H9 (cell line): Measurements from ENCODE around the gene ADCY4. TPM values are rescaled to one million over a fixed set of nuclear protein-coding genes. Genes with fewer than 3 reads are reported as not detected.

ENCODE experiments used
- DNase-seq: peaks from one replicate; pipeline ENCODE4 v3.0.0-alpha.2; 2017
- H2AFZ ChIP-seq: one replicate; pipeline ENCODE4 v1.6.1; 2013; ENCODE audit warnings: mild to moderate bottlenecking, low read length, control low read depth, moderate library complexity
- H2AK5ac ChIP-seq: 2 replicates; pipeline ENCODE4 v1.6.1; 2013; ENCODE audit warnings: low read length, control low read depth, mixed read lengths; ENCODE audit not compliant: insufficient read length
- H2BK120ac ChIP-seq: one replicate; pipeline ENCODE4 v1.6.1; 2013; ENCODE audit warnings: low read depth, mild to moderate bottlenecking, low read length, control low read depth, inconsistent platforms; ENCODE audit not compliant: poor library complexity, severe bottlenecking
- H2BK12ac ChIP-seq: 2 replicates; pipeline ENCODE4 v1.6.1; 2013; ENCODE audit warnings: low read length, control low read depth, mixed read lengths, low read depth; ENCODE audit not compliant: insufficient read length
- H2BK15ac ChIP-seq: 2 replicates; pipeline ENCODE4 v1.6.1; 2013; ENCODE audit warnings: low read depth, low read length, control low read depth
- H2BK20ac ChIP-seq: one replicate; pipeline ENCODE4 v1.6.1; 2013; ENCODE audit warnings: low read depth, mild to moderate bottlenecking, low read length, control low read depth, inconsistent platforms; ENCODE audit not compliant: poor library complexity, severe bottlenecking
- H2BK5ac ChIP-seq: 2 replicates; pipeline ENCODE4 v1.6.1; 2013; ENCODE audit warnings: low read length, control low read depth, mixed read lengths; ENCODE audit not compliant: insufficient read length
- H3K14ac ChIP-seq: 2 replicates; pipeline ENCODE4 v1.6.1; 2013; ENCODE audit warnings: low read length, control low read depth; ENCODE audit not compliant: insufficient read depth
- H3K18ac ChIP-seq: 2 replicates; pipeline ENCODE4 v1.6.1; 2013; ENCODE audit warnings: low read depth, mild to moderate bottlenecking, mixed read lengths, low read length, control low read depth; ENCODE audit not compliant: insufficient read length
- H3K23ac ChIP-seq: 2 replicates; pipeline ENCODE4 v1.6.1; 2013; ENCODE audit warnings: low read length, control low read depth, mixed read lengths, low read depth; ENCODE audit not compliant: insufficient read length
- H3K23me2 ChIP-seq: 2 replicates; pipeline ENCODE4 v1.6.1; 2013; ENCODE audit warnings: low read depth, mild to moderate bottlenecking, mixed read lengths, low read length, control low read depth; ENCODE audit not compliant: insufficient read length, poor library complexity, severe bottlenecking
- H3K27ac ChIP-seq: 2 replicates; pipeline ENCODE4 v1.5.1; 2013; ENCODE audit warnings: low read length, control low read depth, mixed read lengths, low read depth; ENCODE audit not compliant: insufficient read length
- H3K27me3 ChIP-seq: 2 replicates; pipeline ENCODE4 v1.6.1; 2013; ENCODE audit warnings: low read length, control low read depth, inconsistent platforms; ENCODE audit not compliant: insufficient read depth
- H3K4ac ChIP-seq: 2 replicates; pipeline ENCODE4 v1.6.1; 2013; ENCODE audit warnings: low read depth, mild to moderate bottlenecking, control low read depth, inconsistent platforms, low read length, moderate library complexity
- H3K4me1 ChIP-seq: 2 replicates; pipeline ENCODE4 v1.6.1; 2013; ENCODE audit warnings: low read length, control low read depth, inconsistent platforms; ENCODE audit not compliant: insufficient read depth
- H3K4me2 ChIP-seq: 2 replicates; pipeline ENCODE4 v1.6.1; 2013; ENCODE audit warnings: low read length, control low read depth, mixed read lengths; ENCODE audit not compliant: insufficient read length, insufficient read depth
- H3K56ac ChIP-seq: 2 replicates; pipeline ENCODE4 v1.6.1; 2013; ENCODE audit warnings: low read depth, mild to moderate bottlenecking, mixed read lengths, low read length, control low read depth; ENCODE audit not compliant: insufficient read length
- H3K79me1 ChIP-seq: 2 replicates; pipeline ENCODE4 v1.6.1; 2013; ENCODE audit warnings: low read depth, mild to moderate bottlenecking, moderate library complexity, low read length, control low read depth, inconsistent platforms; ENCODE audit not compliant: insufficient read depth, poor library complexity, severe bottlenecking
- H3K79me2 ChIP-seq: 2 replicates; pipeline ENCODE4 v1.6.1; 2013; ENCODE audit warnings: low read length, control low read depth, inconsistent platforms; ENCODE audit not compliant: insufficient read depth
- H3K9ac ChIP-seq: 2 replicates; pipeline ENCODE4 v1.6.1; 2013; ENCODE audit warnings: low read length, control low read depth, mixed read lengths; ENCODE audit not compliant: insufficient read length; ENCODE audit errors: extremely low read depth
- H3K9me3 ChIP-seq: one replicate; pipeline ENCODE4 v1.6.1; 2013; ENCODE audit warnings: low read depth, low read length, inconsistent platforms; ENCODE audit not compliant: control insufficient read depth
- H3T11ph ChIP-seq: one replicate; pipeline ENCODE4 v1.6.1; 2013; ENCODE audit warnings: mild to moderate bottlenecking, low read length, control low read depth, inconsistent platforms
- H4K20me1 ChIP-seq: one replicate; pipeline ENCODE4 v1.6.1; 2013; ENCODE audit not compliant: control insufficient read depth, insufficient read length, insufficient read depth
- H4K5ac ChIP-seq: 2 replicates; pipeline ENCODE4 v1.6.1; 2013; ENCODE audit warnings: low read depth, mild to moderate bottlenecking, mixed read lengths, low read length, control low read depth; ENCODE audit not compliant: insufficient read length
- H4K8ac ChIP-seq: replicated peaks from 2 replicates; pipeline ENCODE4 v1.6.1; 2013; ENCODE audit warnings: low read length, control low read depth, mixed read lengths, low read depth; ENCODE audit not compliant: insufficient read length
- H4K91ac ChIP-seq: 2 replicates; pipeline ENCODE4 v1.6.1; 2013; ENCODE audit warnings: low read depth, mild to moderate bottlenecking, moderate library complexity, mixed read lengths, low read length, control low read depth; ENCODE audit not compliant: insufficient read length
- H3K27ac Mint-ChIP-seq, 3 experiments: 2 replicates in 2 of 3; 3 replicates in 1 of 3; pipeline ENCODE4 v1.8.0; 2020 to 2021; ENCODE audit warnings: mixed read lengths in 3 of 3, mild to moderate bottlenecking in 1 of 3, moderate library complexity in 1 of 3
- H3K27me3 Mint-ChIP-seq: 2 replicates; pipeline ENCODE4 v1.8.0; 2021; ENCODE audit warnings: low read depth, mild to moderate bottlenecking, moderate library complexity, mixed read lengths
- H3K36me3 Mint-ChIP-seq, 3 experiments: 2 replicates in 2 of 3; 3 replicates in 1 of 3; pipeline ENCODE4 v1.8.0; 2020 to 2021; ENCODE audit warnings: low read depth in 3 of 3, mixed read lengths in 3 of 3; ENCODE audit not compliant: insufficient read depth in 1 of 3
- H3K4me1 Mint-ChIP-seq, 2 experiments: 2 replicates each; pipeline ENCODE4 v1.8.0; 2020; ENCODE audit warnings: mixed read lengths in 2 of 2
- H3K4me3 Mint-ChIP-seq, 2 experiments: 2 replicates in 1 of 2; 3 replicates in 1 of 2; pipeline ENCODE4 v1.8.0; 2020 to 2021; ENCODE audit warnings: mild to moderate bottlenecking in 2 of 2, mixed read lengths in 2 of 2, moderate library complexity in 1 of 2
- H3K9me3 Mint-ChIP-seq, 2 experiments: 2 replicates in 1 of 2; 3 replicates in 1 of 2; pipeline ENCODE4 v1.8.0; 2020; ENCODE audit warnings: mild to moderate bottlenecking in 2 of 2, mixed read lengths in 2 of 2, moderate library complexity in 1 of 2
- CTCF ChIP-seq: fragments of 200-600 bp; sonication (generic); conservative IDR thresholded peaks from 3 replicates; pipeline ENCODE4 v1.8.0; 2021; ENCODE audit warnings: antibody characterized with exemption, mild to moderate bottlenecking
- WGBS: extraction: QIAGEN DNeasy Blood & Tissue Kit; methylation state at CpG from one replicate; pipeline ENCODE4 v1.1.7; 2013; ENCODE audit warnings: missing lambda C conversion rate, low lambda C conversion rate, mixed read lengths; ENCODE audit not compliant: insufficient read length; ENCODE audit errors: extremely low coverage; 5-methylcytosine and 5-hydroxymethylcytosine counted together
- total RNA-seq: library from RNA; stranded (reverse); gene quantifications from 2 replicates; pipeline ENCODE4 v1.2.1, GENCODE V29; 2021

The ADCY4 gene
- total RNA-seq, 1 experiment from 2014 or later, result 0.09 TPM

GRCh38 chr14:24310646-24311604 lies 23.9 kb downstream of the ADCY4 start, which contains the start of gene LTB4R:
TSS of gene LTB4R (plus strand) at chr14:24311502. CDS start at chr14:24315652, 4,150 bp downstream.
- Histone ChIP-seq H3K27me3 (no peaks in the 10 kb centered on the region), H3K23ac (no peak within 1 kb of the TSS), H2AK5ac (no peak within 1 kb of the TSS), H4K91ac (no peak within 1 kb of the TSS), H3K27ac (no peak within 1 kb of the TSS), H2BK5ac (no peak within 1 kb of the TSS), H3K4me2 (no peak within 1 kb of the TSS), H4K5ac (no peak within 1 kb of the TSS), H3K18ac (no peak within 1 kb of the TSS), H4K20me1 (no peaks in the 10 kb centered on the region), H3K9ac (no peak within 1 kb of the TSS), H3K79me1 (no peaks in the 10 kb centered on the region), H2BK20ac (no peak within 1 kb of the TSS), H2BK12ac (no peak within 1 kb of the TSS), H3K9me3 (no peaks in the 10 kb centered on the region), H2BK120ac (no peak within 1 kb of the TSS), H3K4me1 (no peaks in the 10 kb centered on the region), H3K4ac (no peak within 1 kb of the TSS), H3K23me2 (no peaks in the 10 kb centered on the region), H3K79me2 (no peaks in the 10 kb centered on the region), H4K8ac (no peak within 1 kb of the TSS), H2BK15ac (no peak within 1 kb of the TSS), H2AFZ (no peak within 1 kb of the TSS), H3K56ac (no peak within 1 kb of the TSS), H3T11ph (no peak within 1 kb of the TSS), H3K14ac (no peak within 1 kb of the TSS)
- no peak for TF ChIP-seq CTCF
- peaks cover 5 to 40% (median 20%) of the 10 kb centered on the region in 3 experiments; a peak in 6 of 7 replicates for H3K36me3 Mint-ChIP-seq
- H3K9me3 Mint-ChIP-seq, result no peaks in the 10 kb centered on the region
- H3K27ac Mint-ChIP-seq, result peak within 1 kb of the TSS in 1 of 3 experiments; percentile 77; a peak in 1 of 7 replicates
- no CpG with 5 or more reads among the region's 99 CpGs for WGBS
- no peak within 1 kb of the TSS for H3K4me3 Mint-ChIP-seq
- no peak for DNase-seq
- peaks cover 5 to 6% of the 10 kb centered on the region in 2 experiments; a peak in 3 of 4 replicates for H3K4me1 Mint-ChIP-seq
- H3K27me3 Mint-ChIP-seq, result peaks cover 8% of the 10 kb centered on the region
